HG02798 (cell line): Measurements from ENCODE around the gene RNF149.
"Not testable (repeated sequence)": the region's sequence is repeated elsewhere in the genome, so short reads cannot be mapped to it uniquely, and the experiment has no call there.

Experiments used
- ATAC-seq: cut with Tn5 transposase; IDR thresholded peaks from one replicate; pipeline ENCODE4 v1.9.1; 2021; ENCODE audit warnings: mild to moderate bottlenecking; ENCODE audit not compliant: unreplicated experiment, poor library complexity

RNF149 gene

GRCh38 chr2:101265893-101266499, 42.5 kb downstream of the RNF149 start:
- ATAC-seq = no peak

DNA sequence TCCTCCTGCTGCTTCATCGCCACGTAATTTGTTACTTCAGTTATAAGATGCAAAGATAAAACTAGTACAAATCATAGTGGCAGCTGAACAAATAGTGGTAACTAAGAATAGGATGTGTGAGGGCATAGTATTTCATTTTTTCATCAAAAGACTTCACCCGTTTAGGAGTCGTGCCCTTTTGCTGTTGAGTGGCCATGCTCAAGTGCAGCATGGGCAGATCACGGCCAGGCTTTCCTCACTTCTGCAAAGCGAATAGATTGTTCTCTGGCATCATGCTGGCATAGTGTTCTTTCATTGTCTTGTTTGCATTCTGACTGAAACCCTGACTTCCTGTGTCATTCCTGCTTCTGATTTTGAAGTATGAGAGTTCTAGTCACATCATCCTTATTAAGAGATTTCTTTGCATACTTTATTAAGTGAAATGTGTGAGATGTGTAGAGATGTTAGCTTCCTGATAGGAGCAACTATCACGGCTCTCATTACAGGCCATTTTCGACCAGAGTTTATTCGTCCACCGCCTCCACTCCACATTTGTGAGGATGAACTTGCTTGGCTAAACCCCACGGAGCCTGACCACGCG, 44.1 kb downstream of the RNF149 start:
- ATAC-seq = no peak

- ATAC-seq = no peak
These were observed 45.1 kb downstream of the RNF149 start for GRCh38 chr2:101263377-101263800.

DNA sequence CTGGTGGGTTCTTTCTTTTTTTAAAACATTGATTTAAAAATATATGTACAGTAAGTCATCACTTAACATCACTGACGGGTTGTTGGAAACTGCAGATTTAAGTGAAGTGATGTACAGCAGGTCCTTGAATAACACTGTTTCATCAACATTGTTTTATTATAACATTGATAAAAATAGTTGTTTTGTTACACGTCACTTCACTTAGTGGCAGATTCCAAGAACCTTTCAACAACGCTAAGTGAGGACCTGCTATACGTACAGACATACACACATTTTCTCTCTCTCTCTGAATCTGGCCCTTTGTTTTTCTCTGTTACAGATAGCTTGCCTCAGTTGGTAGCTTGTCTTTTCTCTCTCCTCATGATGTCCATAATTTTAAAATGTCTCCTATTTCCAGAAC, 46.4 kb downstream of the RNF149 start:
- no peak for ATAC-seq

GRCh38 chr2:101258804-101259203, 49.7 kb downstream of the RNF149 start:
- ATAC-seq = no peak

DNA sequence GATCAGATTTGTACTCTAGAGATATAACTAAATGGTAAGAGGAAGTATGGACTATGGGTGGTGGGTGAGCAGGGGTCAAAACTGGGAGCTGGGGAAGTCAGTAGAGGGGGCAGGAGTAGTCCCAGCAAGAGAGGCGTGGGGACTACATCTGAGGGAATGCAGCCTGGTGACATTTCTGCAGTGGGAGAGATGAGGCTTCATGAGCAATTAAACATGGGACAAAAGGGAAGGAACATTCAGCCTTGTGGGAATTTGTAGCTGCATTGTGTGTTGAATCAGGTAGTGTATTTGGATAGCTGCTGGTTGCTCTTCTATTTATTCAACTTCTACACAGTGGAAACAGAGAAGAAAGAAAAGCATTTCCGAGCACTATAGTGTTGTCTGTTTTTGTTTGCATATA, 52.2 kb downstream of the RNF149 start:
- no peak for ATAC-seq

DNA sequence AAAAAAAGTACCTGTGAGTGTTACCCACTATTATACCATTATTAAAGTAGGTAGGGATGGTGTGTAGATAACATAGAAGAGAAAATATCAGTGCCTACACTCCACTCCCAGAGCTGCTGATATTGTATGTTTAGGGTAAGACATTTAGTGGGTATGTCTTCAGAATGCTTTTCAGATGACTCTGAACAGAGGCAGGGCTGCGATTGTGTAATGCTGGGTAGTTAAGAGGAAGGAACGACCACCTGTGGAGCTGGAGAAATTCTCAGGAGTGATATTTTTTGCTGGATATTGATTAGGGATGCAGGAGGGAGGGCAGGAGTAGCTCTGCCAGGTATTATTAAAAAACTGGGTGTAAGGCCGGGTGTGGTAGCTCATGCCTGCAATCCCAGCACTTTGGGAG, 53.0 kb downstream of the RNF149 start:
- no peak for ATAC-seq

- ATAC-seq = no peak
These were observed 54.6 kb downstream of the RNF149 start for GRCh38 chr2:101253703-101254450.

- ATAC-seq = peak; percentile 59
These were observed 55.3 kb downstream of the RNF149 start for GRCh38 chr2:101253013-101253702.

DNA sequence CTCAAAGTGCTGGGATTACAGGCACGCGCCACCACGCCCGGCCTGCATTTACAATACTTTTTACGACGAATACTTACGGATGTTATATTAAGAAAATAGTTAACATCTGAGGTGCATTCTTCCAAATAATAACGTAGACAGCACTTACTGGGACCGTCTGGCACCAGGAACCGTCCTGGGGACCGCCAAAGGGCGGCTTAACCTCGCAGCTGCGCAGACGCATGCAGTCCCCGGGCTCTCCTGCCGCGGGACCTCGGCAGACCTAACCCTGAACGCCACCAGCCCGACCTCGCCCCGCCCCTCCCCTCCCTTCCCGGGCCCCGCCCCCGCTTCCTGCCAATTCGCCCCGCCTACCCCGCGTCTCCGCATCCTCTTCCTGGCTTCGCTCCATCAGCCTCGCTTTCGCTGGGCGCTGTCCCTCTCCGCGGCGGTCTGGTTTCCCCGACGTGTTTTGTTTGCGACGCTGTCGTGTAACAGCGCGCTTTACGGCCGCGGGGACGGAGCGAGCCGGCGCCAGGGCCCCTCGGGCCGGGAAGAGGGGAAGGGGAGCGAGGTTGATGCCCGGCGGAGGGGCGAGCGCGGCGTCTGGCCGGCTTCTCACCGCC, 56.0 kb downstream of the RNF149 start, which contains the start of gene CNOT11:
Gene CNOT11, plus strand, starts transcription at position 479 of the 605 bp plus-strand sequence. Its CDS starts 79 bp downstream, at position 558.
- peak; percentile 88 for ATAC-seq

DNA sequence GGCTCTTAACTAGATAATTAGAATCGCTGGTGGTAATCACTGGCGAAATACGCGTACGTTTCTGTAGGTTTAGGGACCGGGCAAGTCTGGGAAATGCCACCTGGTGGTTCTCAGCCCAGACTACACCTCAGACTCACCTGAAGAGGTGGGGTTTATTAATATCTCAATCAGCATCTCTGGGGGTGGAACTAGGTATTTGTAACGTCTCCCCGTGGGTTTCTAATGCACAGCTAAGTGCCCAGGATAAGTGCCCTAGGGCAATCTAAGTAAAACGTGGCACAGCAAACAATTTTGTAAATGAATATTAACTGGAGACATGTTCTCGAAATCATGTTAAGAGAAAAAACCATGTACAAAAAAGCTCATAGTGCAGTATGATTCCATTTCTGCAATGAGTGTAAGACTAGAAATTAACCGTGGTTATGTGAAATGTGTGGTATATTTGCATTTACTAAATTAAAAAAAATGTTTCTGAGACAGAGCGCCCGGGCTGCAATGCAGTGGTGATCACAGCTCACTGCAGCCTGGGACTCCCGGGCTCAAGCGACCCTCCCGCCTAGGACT, 56.6 kb downstream of the RNF149 start:
- ATAC-seq = peak; percentile 53

- not testable (repeated sequence) for ATAC-seq
These were observed 57.2 kb downstream of the RNF149 start for GRCh38 chr2:101251246-101251781.

DNA sequence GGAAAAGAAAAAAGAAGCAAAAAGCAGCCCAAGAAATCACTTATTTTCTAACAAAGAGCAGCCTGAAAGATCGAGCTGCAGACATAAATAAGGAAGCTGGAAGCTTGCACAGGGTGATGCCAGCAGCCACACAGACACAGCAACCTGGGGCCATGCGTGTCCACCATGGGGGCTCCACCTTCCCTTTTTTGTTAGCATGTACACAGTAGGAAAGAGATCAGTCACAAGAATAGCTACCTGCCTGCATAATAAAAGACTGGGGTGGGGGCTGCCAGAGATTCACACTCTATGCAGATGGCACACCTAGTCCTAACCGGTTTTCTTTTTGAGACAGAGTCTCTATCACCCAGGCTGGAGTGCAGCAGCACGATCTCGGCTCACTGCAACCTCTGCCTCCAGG, 58.7 kb downstream of the RNF149 start:
- no peak for ATAC-seq

- not testable (repeated sequence) for ATAC-seq
These were observed 59.7 kb downstream of the RNF149 start for GRCh38 chr2:101248756-101249155.

GRCh38 chr2:101245468-101245867, 63.0 kb downstream of the RNF149 start:
- not testable (repeated sequence) for ATAC-seq

GRCh38 chr2:101244899-101245298, 63.6 kb downstream of the RNF149 start:
- not testable (repeated sequence) for ATAC-seq

- not testable (repeated sequence) for ATAC-seq
These were observed 64.1 kb downstream of the RNF149 start for GRCh38 chr2:101244373-101244772.

- no peak for ATAC-seq
These were observed 67.3 kb downstream of the RNF149 start for GRCh38 chr2:101241158-101241557.

- ATAC-seq = not testable (repeated sequence)
These were observed 67.8 kb downstream of the RNF149 start for GRCh38 chr2:101240694-101241093.

DNA sequence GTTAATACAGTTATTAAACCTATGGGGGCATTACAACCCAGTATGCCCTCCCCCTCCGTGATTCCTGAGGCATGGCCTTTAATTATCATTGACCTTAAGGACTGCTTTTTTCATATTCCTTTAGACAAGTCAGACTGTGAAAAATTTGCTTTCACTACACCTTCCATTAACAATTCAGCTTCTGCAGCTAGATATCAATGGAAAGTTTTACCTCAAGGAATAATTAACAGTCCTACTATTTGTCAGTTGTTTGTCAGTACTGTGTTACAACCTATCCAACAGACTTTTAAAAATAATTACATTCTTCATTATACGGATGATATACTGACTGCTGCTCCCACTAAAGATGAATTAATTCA, 68.8 kb downstream of the RNF149 start:
- not testable (repeated sequence) for ATAC-seq
